ENCODE measurements around the gene GPR137. TPM values are rescaled to one million over a fixed set of nuclear protein-coding genes. Genes with fewer than 3 reads are reported as not detected.

GPR137 gene
- total RNA-seq, 1 experiment from 2014 or later: 24.4 TPM

DNA sequence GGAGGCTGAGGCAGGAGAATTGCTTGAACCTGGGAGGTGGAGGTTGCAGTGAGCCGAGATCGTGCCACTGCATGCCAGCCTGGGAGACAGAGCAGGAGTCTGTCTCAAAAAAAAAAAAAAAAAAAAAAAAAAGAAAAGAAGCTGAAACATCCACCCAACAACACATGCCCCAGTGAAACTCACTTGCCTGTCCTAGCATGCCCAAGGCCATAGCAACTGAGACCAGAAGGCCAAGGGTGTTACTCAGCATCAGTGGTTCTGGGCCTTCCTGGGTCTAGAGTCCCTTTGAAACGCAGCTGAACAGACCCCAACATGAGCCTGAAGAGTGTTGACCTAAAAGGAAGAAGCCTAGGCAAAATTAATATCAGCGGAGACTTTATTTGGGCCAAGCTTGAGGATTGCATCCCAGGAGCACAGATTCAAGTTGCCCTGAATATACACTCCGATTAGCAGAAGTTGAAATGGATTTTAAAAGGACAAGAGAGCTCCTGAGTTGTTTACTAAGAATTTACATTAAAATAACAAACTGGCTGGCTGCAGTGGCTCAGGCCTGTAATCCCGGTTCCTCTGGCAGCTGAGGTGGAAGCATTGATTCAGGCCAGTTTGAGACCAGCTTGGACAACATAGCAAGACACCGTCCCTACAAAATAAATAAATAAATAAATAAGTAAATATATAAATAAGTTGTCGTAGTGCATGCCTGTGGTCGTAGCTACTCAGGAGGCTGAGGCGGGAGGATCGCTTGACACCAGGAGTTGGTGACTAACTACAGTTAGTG lies 39.2 kb downstream of the GPR137 start:
- no TSS peak for BruUV-seq (replicated peaks)
- Histone ChIP-seq H3K27ac (ENCODE audit: low read depth, low read length) (peak overlapping the region; percentile 20; the same call in 1 of the 2 replicates), H3K4me3 (replicated peaks in 1 of 2; ENCODE audit: low read depth in 1 of 2, low read length in 2 of 2) (no peak overlapping the region), H3K9me2 (ENCODE audit: insufficient read depth) (no peaks in the 10 kb centered on the region), H3K79me2 (ENCODE audit: insufficient read depth, low read length) (peaks cover under 1% of the 10 kb centered on the region), H3K36me3 (ENCODE audit: control insufficient read depth in 1 of 2, insufficient read depth in 2 of 2, low read length in 2 of 2) (peaks cover 0 to 7% of the 10 kb centered on the region in 2 experiments; a peak in 1 of 4 replicates), H3K9me3 (ENCODE audit: control insufficient read depth in 1 of 2, insufficient read depth in 1 of 2, low read depth in 1 of 2, low read length in 2 of 2) (no peaks in the 10 kb centered on the region), H3K4me1 (ENCODE audit: control insufficient read depth in 1 of 2, insufficient read depth in 2 of 2, low read length in 2 of 2) (peaks cover 10 to 39% of the 10 kb centered on the region in 2 experiments), H3K27me3 (ENCODE audit: insufficient read depth, low read length) (no peaks in the 10 kb centered on the region), H2AFZ (ENCODE audit: low read depth, low read length, poor library complexity, severe bottlenecking) (no peak overlapping the region), H4K20me1 (ENCODE audit: insufficient read depth) (no peaks in the 10 kb centered on the region), H3K4me2 (ENCODE audit: low read length) (no peak overlapping the region), H3K9ac (ENCODE audit: low read length) (no peak overlapping the region)
- no peak for DNase-seq (ENCODE audit: low read depth, low spot score)
- intact Hi-C loops (cut with micrococcal nuclease): no loop called here
- POLR2A ChIA-PET: interaction anchor here (0.6 to 2.2 kb wide), 3 partner anchors 11 to 32 kb away, joined by 3 to 6 read pairs (median 3); no protein-coding TSS in a partner anchor
- CTCF ChIA-PET: interaction anchor here (1.3 kb wide), 1 partner anchor 30 kb away, joined by 4 read pairs; no protein-coding TSS in a partner anchor
- RAD21 ChIA-PET (ENCODE audit: low non-redundant PET in 1 of 2, low total read pairs in 2 of 2, uncharacterized antibody in 2 of 2, unreplicated experiment in 2 of 2): no interaction called here
- no peak for ATAC-seq
- no peak for TF ChIP-seq ELF1 (IDR thresholded peaks at IDR 0.05; ENCODE audit: borderline replicate concordance, low read depth)
- no peak for TF ChIP-seq EGR1 (IDR thresholded peaks at IDR 0.05; ENCODE audit: low read depth)

DNA sequence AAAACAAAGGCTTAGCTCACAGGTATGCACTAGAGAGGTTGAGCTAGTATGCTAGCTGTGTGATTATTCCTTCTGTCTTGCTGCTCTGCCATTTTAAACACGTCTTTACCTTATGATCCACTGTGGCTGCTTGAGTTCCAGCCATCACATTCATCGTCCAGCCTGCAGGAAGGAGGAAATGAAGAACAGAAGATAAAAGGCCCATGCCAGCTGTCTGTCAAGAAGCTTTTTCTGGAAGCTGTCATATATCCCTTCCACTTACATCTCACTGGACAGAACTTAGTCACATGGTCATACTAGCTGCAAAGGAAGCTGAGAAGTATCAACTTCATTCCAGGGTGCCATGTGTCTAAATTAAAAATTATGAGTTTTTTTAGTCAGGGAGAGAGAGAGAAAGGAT lies 41.7 kb downstream of the GPR137 start:
- H3K9me2 ChIP-seq (ENCODE audit: insufficient read depth): no peaks in the 10 kb centered on the region
- no TSS peak for BruUV-seq (replicated peaks)
- H3K4me3 ChIP-seq (replicated peaks in 1 of 2; ENCODE audit: low read depth in 1 of 2, low read length in 2 of 2): no peak overlapping the region
- no peak overlapping the region for H3K9ac ChIP-seq (ENCODE audit: low read length)
- H3K79me2 ChIP-seq (ENCODE audit: insufficient read depth, low read length): no peaks in the 10 kb centered on the region
- no peak for TF ChIP-seq SP1 (IDR thresholded peaks at IDR 0.05; ENCODE audit: low read depth)
- peaks cover 14 to 37% of the 10 kb centered on the region in 2 experiments for H3K4me1 ChIP-seq (ENCODE audit: control insufficient read depth in 1 of 2, insufficient read depth in 2 of 2, low read length in 2 of 2)
- H3K4me2 ChIP-seq (ENCODE audit: low read length): no peak overlapping the region
- DNase-seq (ENCODE audit: low read depth, low spot score) (no peak), ATAC-seq (no peak)
- intact Hi-C loops (cut with micrococcal nuclease): no loop called here
- H4K20me1 ChIP-seq (ENCODE audit: insufficient read depth): no peaks in the 10 kb centered on the region
- no peaks in the 10 kb centered on the region for H3K36me3 ChIP-seq (ENCODE audit: control insufficient read depth in 1 of 2, insufficient read depth in 2 of 2, low read length in 2 of 2)
- H3K27me3 ChIP-seq (ENCODE audit: insufficient read depth, low read length): no peaks in the 10 kb centered on the region
- RAD21 ChIA-PET (ENCODE audit: low non-redundant PET in 1 of 2, low total read pairs in 2 of 2, uncharacterized antibody in 2 of 2, unreplicated experiment in 2 of 2): no interaction called here
- no peak overlapping the region for H2AFZ ChIP-seq (ENCODE audit: low read depth, low read length, poor library complexity, severe bottlenecking)
- CTCF ChIA-PET: interaction anchor here (0.6 to 1.7 kb wide), 2 partner anchors 28 to 54 kb away, joined by 3 to 6 read pairs; no protein-coding TSS in a partner anchor
- H3K9me3 ChIP-seq (ENCODE audit: control insufficient read depth in 1 of 2, insufficient read depth in 1 of 2, low read depth in 1 of 2, low read length in 2 of 2): no peaks in the 10 kb centered on the region
- H3K27ac ChIP-seq (ENCODE audit: low read depth, low read length): no peak overlapping the region
- POLR2A ChIA-PET: interaction anchor here (1.9 kb wide), 1 partner anchor 10 kb away, joined by 13 read pairs; the partner anchor contains the start of genes PRDX5 and TRMT112

All from HCT116 (cell line).